Raji (cell line): ENCODE results near the gene KCNIP4.

Experiments
- POLR2A ChIP-seq: IDR thresholded peaks from 2 replicates; pipeline ENCODE4 v1.6.1; 2011; ENCODE audit warnings: low read depth, low read length, control low read depth; ENCODE audit not compliant: insufficient read depth

Gene KCNIP4

DNA sequence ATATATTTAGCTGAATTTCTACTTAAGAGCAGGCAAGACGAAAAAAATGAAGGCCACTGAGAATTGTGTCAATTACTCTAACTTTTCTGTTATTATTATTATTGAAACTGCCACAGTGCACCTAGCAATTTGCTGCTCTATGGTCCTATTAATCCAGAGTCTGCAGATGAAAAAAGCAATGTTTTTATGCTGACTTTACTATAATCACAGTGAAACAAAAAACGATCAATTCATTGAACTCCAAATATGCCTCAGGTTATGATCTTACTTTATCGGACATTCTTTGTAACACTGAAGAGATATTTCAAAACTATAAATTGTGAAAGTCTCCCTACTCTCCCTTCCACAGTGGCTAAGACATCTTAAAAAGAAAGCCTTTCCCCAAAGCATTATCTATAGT is 474.4 kb downstream of the KCNIP4 start:
- TF ChIP-seq POLR2A: no peak

GRCh38 chr4:21470535-21470934 is 478.0 kb downstream of the KCNIP4 start:
- no peak for TF ChIP-seq POLR2A

DNA sequence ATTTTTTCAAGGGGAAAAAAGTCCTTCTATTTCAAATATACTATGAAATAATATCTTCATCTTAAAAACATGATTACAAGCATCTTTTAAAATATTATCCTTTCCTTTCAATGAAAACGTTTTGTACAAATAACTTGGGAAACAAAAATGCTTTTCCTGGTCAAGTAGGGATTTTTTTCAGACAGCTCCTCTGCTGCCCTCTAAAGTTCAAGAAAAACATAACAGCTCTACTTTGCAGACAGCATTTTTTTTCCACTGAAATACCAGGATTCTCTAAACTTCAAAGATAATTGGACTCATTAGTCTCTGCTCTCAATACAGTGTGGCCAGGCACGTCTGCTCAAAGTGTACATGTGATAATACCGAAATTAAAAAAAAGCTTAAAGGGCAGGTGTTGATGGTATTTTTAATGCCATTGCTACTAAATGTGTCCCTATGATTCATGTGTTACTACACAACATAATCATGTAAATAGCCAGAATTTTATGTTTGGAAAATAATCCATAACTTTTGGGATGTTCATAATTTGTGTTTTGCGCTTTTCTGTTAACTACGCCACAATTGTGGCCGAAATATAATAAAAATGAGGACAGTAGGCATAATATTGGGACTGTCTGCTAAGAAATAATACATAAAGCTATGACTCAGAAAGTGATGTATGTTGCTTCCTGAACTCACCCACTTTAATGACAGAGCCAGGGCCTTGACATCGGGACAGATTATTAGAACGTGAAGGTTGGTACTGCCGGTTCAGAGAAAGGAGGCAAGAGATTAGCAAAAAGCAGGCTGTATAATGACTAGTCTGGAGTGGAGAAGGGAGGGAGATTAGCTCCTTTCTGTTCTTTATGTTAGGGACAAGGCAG is 478.9 kb downstream of the KCNIP4 start:
- no peak for TF ChIP-seq POLR2A

- TF ChIP-seq POLR2A: no peak
These were observed 481.0 kb downstream of the KCNIP4 start for GRCh38 chr4:21467551-21467950.

- TF ChIP-seq POLR2A: no peak
These were observed 491.3 kb downstream of the KCNIP4 start for GRCh38 chr4:21457086-21457840.

GRCh38 chr4:21454831-21455230 is 493.7 kb downstream of the KCNIP4 start:
- no peak for TF ChIP-seq POLR2A

DNA sequence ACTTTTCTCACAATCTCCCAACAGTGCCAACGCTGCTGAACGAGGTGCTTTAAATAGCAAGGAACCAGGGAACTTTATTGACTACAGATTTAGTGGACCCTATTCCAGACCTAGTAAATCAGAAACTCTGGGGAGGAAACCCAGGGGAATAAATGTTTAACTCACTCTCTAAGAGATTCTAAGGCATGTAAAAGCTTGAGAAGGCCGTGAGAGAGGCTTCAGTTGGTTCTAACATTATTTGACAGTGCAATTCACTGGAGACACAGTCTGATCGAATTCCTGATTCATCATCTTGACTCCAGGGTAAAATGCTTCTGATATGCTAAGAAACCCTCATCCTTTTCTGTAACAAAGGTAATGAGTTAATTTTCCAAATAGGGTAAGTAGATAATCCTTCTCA is 494.4 kb downstream of the KCNIP4 start:
- TF ChIP-seq POLR2A: no peak

- TF ChIP-seq POLR2A: no peak
These were observed 495.6 kb downstream of the KCNIP4 start for GRCh38 chr4:21452931-21453330.

GRCh38 chr4:21451032-21451431 is 497.5 kb downstream of the KCNIP4 start:
- no peak for TF ChIP-seq POLR2A

- TF ChIP-seq POLR2A: no peak
These were observed 498.2 kb downstream of the KCNIP4 start for GRCh38 chr4:21450331-21450730.

DNA sequence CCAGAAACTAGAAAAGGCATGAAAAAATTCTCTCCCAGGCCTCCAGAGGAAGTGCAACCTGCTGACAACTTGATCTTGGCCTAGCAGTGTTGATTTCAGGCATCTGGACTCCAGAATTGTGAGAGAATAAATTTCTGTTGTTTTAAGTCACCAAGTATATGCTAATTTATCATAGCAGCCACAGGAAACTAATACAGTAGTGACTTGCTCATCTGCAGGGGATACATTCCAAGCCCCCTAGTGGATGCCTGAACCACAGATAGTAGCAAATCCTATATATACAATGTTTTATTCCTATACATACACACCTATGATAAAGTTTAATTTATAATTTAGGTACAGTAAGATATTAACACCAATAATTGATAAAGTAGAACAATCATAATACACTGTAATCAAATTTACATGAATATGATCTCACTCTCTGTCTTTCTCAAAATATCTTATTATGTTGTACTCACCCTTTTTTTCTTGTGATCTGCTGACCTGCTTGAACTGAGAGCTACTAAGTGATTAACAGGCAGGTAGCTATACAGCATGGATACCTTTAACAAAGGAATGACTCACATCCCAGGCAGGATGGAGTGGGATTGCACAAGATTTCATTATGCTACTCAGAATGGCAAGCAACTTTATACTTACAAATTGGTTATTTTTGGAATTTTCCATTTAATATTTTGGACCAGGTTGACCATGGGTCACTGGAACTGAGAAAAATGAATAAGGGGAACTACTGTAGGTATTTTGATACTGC is 501.1 kb downstream of the KCNIP4 start:
- TF ChIP-seq POLR2A: no peak

GRCh38 chr4:21420166-21420565 is 528.4 kb downstream of the KCNIP4 start:
- TF ChIP-seq POLR2A: no peak

- no peak for TF ChIP-seq POLR2A
These were observed 532.8 kb downstream of the KCNIP4 start for GRCh38 chr4:21415728-21416127.

GRCh38 chr4:21413807-21414370 is 534.7 kb downstream of the KCNIP4 start:
- TF ChIP-seq POLR2A: no peak

- no peak for TF ChIP-seq POLR2A
These were observed 537.5 kb downstream of the KCNIP4 start for GRCh38 chr4:21411086-21411485.
